ENCODE data around the gene FGD3.

DNA sequence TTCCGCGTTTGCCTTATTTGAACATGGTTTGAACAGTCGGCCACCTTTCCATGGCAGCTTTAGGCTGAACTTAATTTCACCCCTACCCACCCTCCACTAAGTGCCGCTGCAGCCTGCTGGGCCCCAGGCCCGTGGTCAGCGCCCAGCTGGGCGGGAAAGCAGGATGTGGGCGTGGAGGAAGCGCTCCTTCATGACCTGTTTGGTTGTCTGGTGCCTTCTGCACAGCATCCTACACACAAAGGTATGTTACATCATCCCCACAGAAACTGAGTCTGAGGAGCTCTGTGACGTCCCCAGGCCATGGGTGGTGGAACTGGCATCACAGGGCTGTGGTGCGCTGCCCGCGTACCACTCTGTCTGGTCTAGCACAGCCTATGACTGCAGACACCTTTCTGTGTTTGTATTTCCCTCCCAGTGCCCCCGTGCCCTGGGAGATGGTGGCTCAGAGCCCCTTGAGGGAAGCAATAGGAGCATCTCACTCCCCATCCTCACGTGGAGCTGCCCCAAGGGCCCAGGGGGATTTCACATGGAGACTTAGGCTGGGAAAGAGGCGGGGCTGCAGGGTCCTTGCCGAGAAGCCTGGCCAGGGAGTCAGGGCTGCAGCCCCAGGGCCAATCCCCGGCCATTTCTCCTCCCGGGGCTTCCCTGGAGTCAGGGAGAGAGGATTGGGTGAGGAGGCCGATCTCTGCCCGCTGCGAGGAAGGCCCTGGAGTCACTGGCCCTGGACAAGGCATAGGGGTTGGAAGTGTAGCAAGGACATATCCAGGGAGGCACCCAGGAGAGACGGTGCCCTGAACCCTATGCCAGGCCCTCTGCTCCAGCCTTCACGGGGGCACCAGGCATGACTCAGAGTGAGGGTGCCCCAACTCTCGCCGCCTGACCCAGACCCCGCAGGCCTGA is 73.7 kb downstream of the FGD3 start:
- TF ChIP-seq, protein P1, sequence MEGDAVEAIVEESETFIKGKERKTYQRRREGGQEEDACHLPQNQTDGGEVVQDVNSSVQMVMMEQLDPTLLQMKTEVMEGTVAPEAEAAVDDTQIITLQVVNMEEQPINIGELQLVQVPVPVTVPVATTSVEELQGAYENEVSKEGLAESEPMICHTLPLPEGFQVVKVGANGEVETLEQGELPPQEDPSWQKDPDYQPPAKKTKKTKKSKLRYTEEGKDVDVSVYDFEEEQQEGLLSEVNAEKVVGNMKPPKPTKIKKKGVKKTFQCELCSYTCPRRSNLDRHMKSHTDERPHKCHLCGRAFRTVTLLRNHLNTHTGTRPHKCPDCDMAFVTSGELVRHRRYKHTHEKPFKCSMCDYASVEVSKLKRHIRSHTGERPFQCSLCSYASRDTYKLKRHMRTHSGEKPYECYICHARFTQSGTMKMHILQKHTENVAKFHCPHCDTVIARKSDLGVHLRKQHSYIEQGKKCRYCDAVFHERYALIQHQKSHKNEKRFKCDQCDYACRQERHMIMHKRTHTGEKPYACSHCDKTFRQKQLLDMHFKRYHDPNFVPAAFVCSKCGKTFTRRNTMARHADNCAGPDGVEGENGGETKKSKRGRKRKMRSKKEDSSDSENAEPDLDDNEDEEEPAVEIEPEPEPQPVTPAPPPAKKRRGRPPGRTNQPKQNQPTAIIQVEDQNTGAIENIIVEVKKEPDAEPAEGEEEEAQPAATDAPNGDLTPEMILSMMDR (optimal IDR thresholded peaks at IDR 0.05 in 1 of 3, IDR thresholded peaks at IDR 0.05 in 1 of 3, conservative IDR thresholded peaks at IDR 0.05 in 1 of 3; ENCODE audit: extremely low read depth in 1 of 3, insufficient read depth in 2 of 3, low read length in 3 of 3) = no peak
- no peak for TF ChIP-seq EZH2 (IDR thresholded peaks at IDR 0.05; ENCODE audit: low read length)

Measured in keratinocyte (primary cell).